Body of pancreas (tissue), 4 donors: ENCODE data around the gene GRID2.

Source experiments
- CTCF ChIP-seq, 7 experiments: fragments of 450-650 bp in 4 of 7; fragments of 200-600 bp in 3 of 7; sonication (generic) in 3 of 7; IDR thresholded peaks; one replicate each; pipeline ENCODE4 v1.5.1; 2016 to 2019; ENCODE audit warnings: antibody characterized with exemption in 7 of 7
- POLR2A ChIP-seq, 3 donors: fragments of 450-650 bp; IDR thresholded peaks; one replicate each; pipeline ENCODE4 v1.6.1; 2016; ENCODE audit warnings: antibody characterized with exemption in 3 of 3, mild to moderate bottlenecking in 2 of 3

- no peak for TF ChIP-seq CTCF (IDR thresholded peaks at IDR 0.05)
- TF ChIP-seq POLR2A (IDR thresholded peaks at IDR 0.05), result no peak
These were observed 350.3 kb downstream of the GRID2 start for GRCh38 chr4:92654084-92654483.
